KMS-11 (cell line): ENCODE data around the gene CYGB.

Experiments
- H2AFZ ChIP-seq: fragments of 200-600 bp; sonication (generic); 2 replicates; pipeline ENCODE4 v1.6.1; 2016; ENCODE audit warnings: antibody characterized with exemption, mixed run types, low read depth
- H3K27ac ChIP-seq: fragments of 200-600 bp; sonication (generic); 2 replicates; pipeline ENCODE4 v1.6.1; 2016; ENCODE audit warnings: mild to moderate bottlenecking, mixed run types
- H3K27me3 ChIP-seq: fragments of 200-600 bp; sonication (generic); 2 replicates; pipeline ENCODE4 v1.6.1; 2017; ENCODE audit warnings: mild to moderate bottlenecking, low read depth, mixed run types, moderate library complexity; ENCODE audit not compliant: insufficient read depth
- H3K36me3 ChIP-seq: fragments of 200-600 bp; sonication (generic); 2 replicates; pipeline ENCODE4 v1.6.1; 2017; ENCODE audit warnings: mild to moderate bottlenecking, mixed run types; ENCODE audit not compliant: insufficient read depth
- H3K4me1 ChIP-seq: fragments of 200-600 bp; sonication (generic); 2 replicates; pipeline ENCODE4 v1.6.1; 2016; ENCODE audit warnings: mild to moderate bottlenecking, low read depth, mixed run types; ENCODE audit not compliant: poor library complexity, severe bottlenecking
- H3K4me2 ChIP-seq: fragments of 200-600 bp; sonication (generic); 2 replicates; pipeline ENCODE4 v1.7.0; 2016; ENCODE audit warnings: mild to moderate bottlenecking, mixed run types
- H3K4me3 ChIP-seq: fragments of 200-600 bp; sonication (generic); IDR thresholded peaks from 2 replicates; pipeline ENCODE4 v1.6.1; 2017; ENCODE audit warnings: low read depth, low read length, mixed read lengths; ENCODE audit not compliant: insufficient read depth
- H3K79me2 ChIP-seq: fragments of 200-600 bp; sonication (generic); 2 replicates; pipeline ENCODE4 v1.6.1; 2016; ENCODE audit warnings: low read depth, mixed run types; ENCODE audit not compliant: insufficient read depth
- H3K9ac ChIP-seq: fragments of 200-600 bp; sonication (generic); 2 replicates; pipeline ENCODE4 v1.6.1; 2016; ENCODE audit warnings: mild to moderate bottlenecking, mixed run types
- H4K20me1 ChIP-seq: fragments of 200-600 bp; sonication (generic); 2 replicates; pipeline ENCODE4 v1.6.1; 2016; ENCODE audit warnings: mild to moderate bottlenecking, mixed run types; ENCODE audit not compliant: insufficient read depth
- TF ChIP-seq, protein P1 (sequence below): fragments of 200-600 bp; sonication (generic); conservative IDR thresholded peaks from 2 replicates; pipeline ENCODE4 v1.6.1; 2017; ENCODE audit warnings: low read depth, mild to moderate bottlenecking, antibody characterized with exemption, low read length, moderate library complexity, mixed read lengths

CYGB gene

DNA sequence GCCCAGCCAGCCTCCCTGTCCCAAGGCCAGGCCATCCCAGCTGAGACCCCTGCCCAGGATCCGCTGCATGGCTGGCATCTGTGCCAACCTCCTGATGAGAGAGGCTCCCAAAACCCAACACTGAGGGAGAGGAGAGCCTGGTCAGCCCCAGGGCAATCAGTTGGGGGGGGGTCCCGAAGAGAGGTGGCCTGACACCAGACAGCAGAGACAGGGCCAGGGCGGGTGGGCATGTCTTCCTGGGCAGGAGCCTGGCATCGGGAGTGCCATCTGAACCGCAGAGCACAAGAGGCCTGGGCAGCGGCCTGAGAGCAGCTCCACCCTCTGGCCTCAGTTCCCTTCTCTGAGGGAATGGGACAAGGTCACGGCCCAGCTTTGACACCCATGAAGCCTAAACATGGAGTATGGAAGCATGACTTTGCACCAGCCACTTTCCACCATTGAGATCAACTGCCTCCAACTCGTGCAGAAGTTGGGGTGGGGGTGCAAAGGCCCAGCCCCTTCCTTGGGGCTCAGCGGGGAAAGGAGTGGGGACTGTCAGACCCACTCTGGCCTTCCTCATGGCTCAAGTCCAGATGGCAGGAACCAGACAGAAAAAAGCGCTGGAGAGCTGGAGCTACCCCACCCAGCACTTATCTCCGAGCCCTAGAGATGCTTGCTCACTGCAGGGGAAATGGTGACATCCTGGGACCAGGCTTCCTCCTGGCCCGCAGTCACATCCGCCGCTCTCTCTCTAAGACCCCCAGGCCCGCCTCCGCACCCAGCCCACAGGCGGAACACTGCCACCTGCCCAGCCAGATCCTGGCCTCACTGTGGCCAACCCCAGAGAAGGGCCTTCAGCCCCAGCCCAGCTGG lies 46.0 kb downstream of the CYGB start:
- Histone ChIP-seq H3K27me3 (no peaks in the 10 kb centered on the region), H3K4me2 (peak overlapping the region; percentile 69), H3K79me2 (peaks cover 18% of the 10 kb centered on the region; the same call in 1 of the 2 replicates), H3K36me3 (peaks cover 3% of the 10 kb centered on the region; the same call in 1 of the 2 replicates), H4K20me1 (no peaks in the 10 kb centered on the region), H3K4me3 (no peak overlapping the region), H3K4me1 (peaks cover 81% of the 10 kb centered on the region), H3K27ac (peak overlapping the region; percentile 80), H2AFZ (no peak overlapping the region), H3K9ac (peak overlapping the region; percentile 53; the same call in 1 of the 2 replicates)
- TF ChIP-seq, protein P1, sequence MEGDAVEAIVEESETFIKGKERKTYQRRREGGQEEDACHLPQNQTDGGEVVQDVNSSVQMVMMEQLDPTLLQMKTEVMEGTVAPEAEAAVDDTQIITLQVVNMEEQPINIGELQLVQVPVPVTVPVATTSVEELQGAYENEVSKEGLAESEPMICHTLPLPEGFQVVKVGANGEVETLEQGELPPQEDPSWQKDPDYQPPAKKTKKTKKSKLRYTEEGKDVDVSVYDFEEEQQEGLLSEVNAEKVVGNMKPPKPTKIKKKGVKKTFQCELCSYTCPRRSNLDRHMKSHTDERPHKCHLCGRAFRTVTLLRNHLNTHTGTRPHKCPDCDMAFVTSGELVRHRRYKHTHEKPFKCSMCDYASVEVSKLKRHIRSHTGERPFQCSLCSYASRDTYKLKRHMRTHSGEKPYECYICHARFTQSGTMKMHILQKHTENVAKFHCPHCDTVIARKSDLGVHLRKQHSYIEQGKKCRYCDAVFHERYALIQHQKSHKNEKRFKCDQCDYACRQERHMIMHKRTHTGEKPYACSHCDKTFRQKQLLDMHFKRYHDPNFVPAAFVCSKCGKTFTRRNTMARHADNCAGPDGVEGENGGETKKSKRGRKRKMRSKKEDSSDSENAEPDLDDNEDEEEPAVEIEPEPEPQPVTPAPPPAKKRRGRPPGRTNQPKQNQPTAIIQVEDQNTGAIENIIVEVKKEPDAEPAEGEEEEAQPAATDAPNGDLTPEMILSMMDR: no peak

DNA sequence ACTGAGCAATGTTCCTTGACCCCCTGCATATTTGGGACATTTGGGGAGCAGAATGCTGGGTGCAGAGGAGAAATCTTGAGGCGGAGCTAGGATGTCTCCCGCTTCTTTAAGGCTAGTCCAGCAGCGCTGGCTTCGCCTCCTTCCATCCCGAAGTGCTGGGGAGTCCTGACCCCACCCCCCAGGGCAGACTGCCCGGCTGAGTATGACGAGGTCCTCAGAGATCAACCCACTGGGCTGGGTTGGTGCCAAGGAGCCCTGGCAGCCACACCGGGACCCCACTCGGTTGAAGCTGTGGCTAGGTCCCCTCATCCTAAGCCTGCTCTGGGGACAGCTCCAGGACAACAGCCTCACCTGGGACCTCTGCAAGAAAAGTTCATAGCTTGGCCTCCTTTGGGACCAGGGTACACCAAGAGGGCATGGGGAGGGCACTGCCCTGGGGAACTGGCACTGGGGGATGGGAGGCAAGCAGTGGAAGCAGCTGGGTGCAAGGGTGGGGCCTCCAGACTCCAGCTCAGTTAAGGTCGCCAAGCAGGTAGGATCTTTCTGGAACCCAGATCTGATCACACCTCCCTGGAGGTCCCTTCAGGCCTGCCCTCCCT lies 47.3 kb downstream of the CYGB start:
- H3K4me1 ChIP-seq: peaks cover 70% of the 10 kb centered on the region
- peak overlapping the region; percentile 69; the same call in 1 of the 2 replicates for H3K4me2 ChIP-seq
- H3K27ac ChIP-seq: no peak overlapping the region; the same call in 1 of the 2 replicates
- H3K9ac ChIP-seq: no peak overlapping the region
- no peaks in the 10 kb centered on the region for H3K27me3 ChIP-seq
- H2AFZ ChIP-seq: no peak overlapping the region
- peaks cover 7% of the 10 kb centered on the region; the same call in 1 of the 2 replicates for H3K79me2 ChIP-seq
- no peak overlapping the region for H3K4me3 ChIP-seq
- peaks cover 3% of the 10 kb centered on the region; the same call in 1 of the 2 replicates for H3K36me3 ChIP-seq
- TF ChIP-seq, protein P1: no peak
- no peaks in the 10 kb centered on the region for H4K20me1 ChIP-seq

DNA sequence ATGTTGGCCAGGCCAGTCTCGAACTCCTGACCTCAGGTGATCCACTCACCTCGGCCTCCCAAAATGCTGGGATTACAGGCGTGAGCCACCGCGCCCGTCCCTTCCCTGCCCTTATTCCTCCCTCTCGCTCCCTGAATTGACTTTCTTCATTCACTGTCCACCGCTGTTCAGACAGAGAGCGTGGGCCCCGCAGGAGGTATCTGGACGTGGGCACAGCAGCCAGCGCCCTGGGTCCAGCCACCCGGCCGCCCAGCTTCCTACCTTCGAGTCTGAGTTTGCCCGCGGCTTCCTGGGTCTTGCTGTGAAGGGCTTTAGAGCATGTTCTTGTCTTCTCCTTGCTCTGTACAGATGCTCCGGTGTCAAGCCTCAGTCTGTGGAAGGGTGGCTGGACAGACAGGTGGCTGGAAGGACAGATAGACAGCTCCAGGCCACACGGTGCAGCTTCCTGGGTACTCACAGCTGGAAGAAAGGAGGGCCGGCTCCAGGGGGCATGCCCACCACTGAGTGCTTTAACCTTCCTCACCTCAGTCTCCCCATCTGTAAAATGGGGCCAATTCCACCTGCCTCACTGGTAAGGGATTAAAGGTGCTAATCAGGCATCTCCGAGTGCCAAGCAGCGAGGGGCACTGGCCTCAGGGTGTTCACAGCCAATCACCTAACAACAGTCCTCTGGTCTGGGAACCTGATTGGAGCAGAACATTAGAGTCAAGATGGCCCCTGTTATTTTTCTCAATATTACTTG lies 49.9 kb downstream of the CYGB start:
- peaks cover 3% of the 10 kb centered on the region; the same call in 1 of the 2 replicates for H3K36me3 ChIP-seq
- H3K4me2 ChIP-seq: no peak overlapping the region
- no peaks in the 10 kb centered on the region for H3K79me2 ChIP-seq
- no peaks in the 10 kb centered on the region for H3K27me3 ChIP-seq
- no peak overlapping the region for H3K4me3 ChIP-seq
- H3K27ac ChIP-seq: no peak overlapping the region
- TF ChIP-seq, protein P1: no peak
- peaks cover 65% of the 10 kb centered on the region for H3K4me1 ChIP-seq
- H4K20me1 ChIP-seq: no peaks in the 10 kb centered on the region
- no peak overlapping the region for H2AFZ ChIP-seq
- H3K9ac ChIP-seq: no peak overlapping the region

DNA sequence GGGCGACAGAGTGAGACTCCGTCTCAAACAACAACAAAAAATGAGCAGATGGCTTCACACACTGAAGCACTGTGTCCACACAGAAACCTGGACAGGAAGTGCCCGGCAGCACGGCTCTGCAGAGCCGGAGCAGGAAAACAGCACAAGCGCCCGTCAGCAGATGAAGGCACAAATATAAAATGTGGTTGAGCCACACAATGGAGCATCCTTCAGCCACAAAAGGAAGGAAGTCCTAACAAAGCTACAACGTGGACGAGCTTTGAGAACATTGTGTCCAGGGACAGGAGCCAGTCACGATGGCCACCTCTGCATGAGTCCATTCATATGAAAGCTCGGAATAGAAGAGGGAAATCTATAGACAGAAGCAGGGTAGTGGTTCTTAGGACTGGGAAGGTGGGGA lies 51.9 kb downstream of the CYGB start:
- H3K4me1 ChIP-seq: peaks cover 65% of the 10 kb centered on the region
- TF ChIP-seq, protein P1: no peak

More for the DNA sequence above, 51.9 kb downstream of the CYGB start:
- no peak overlapping the region for H2AFZ ChIP-seq
- H3K36me3 ChIP-seq: peaks cover 3% of the 10 kb centered on the region; the same call in 1 of the 2 replicates
- no peak overlapping the region for H3K9ac ChIP-seq
- H3K4me3 ChIP-seq: no peak overlapping the region
- H3K27me3 ChIP-seq: no peaks in the 10 kb centered on the region
- H3K4me2 ChIP-seq: no peak overlapping the region
- H3K79me2 ChIP-seq: no peaks in the 10 kb centered on the region
- H4K20me1 ChIP-seq: no peaks in the 10 kb centered on the region
- H3K27ac ChIP-seq: no peak overlapping the region
